K562 (cell line): ENCODE measurements around the gene ANAPC13.

Experiments
- BCOR ChIP-seq: fragments of 450-650 bp; IDR thresholded peaks from 2 replicates; pipeline ENCODE4 v1.6.1; 2016
- EHMT2 ChIP-seq: fragments of 450-650 bp; IDR thresholded peaks from 2 replicates; pipeline ENCODE4 v1.6.1; 2018; ENCODE audit warnings: antibody characterized with exemption
- EZH2 ChIP-seq: IDR thresholded peaks from 2 replicates; pipeline ENCODE4 v1.6.1; 2012; ENCODE audit warnings: low read depth, mild to moderate bottlenecking, inconsistent platforms, low read length, borderline replicate concordance
- NFXL1 ChIP-seq: fragments of 450-650 bp; formaldehyde crosslinking; IDR thresholded peaks from 2 replicates; pipeline ENCODE4 v1.4.0; 2021; ENCODE audit warnings: mild to moderate bottlenecking
- NR1H2 ChIP-seq: sonication (generic); formaldehyde crosslinking; IDR thresholded peaks from 2 replicates; pipeline ENCODE4 v1.4.0; 2020; ENCODE audit warnings: mild to moderate bottlenecking, missing genetic modification reagents
- RFX5 ChIP-seq: IDR thresholded peaks from 2 replicates; pipeline ENCODE4 v1.6.1; 2011; ENCODE audit warnings: low read depth, mild to moderate bottlenecking, improper control_type of control experiment, low read length
- ZNF668 ChIP-seq: fragments of 250-450 bp; sonication (Bioruptor Pico); IDR thresholded peaks from 2 replicates; pipeline ENCODE4 v1.8.0; 2022; ENCODE audit warnings: mild to moderate bottlenecking, inconsistent platforms
- TF ChIP-seq, protein P1 (sequence below), 2 experiments: fragments of 450-650 bp; IDR thresholded peaks; 2 replicates each; pipeline ENCODE4 v1.6.1; 2016

DNA sequence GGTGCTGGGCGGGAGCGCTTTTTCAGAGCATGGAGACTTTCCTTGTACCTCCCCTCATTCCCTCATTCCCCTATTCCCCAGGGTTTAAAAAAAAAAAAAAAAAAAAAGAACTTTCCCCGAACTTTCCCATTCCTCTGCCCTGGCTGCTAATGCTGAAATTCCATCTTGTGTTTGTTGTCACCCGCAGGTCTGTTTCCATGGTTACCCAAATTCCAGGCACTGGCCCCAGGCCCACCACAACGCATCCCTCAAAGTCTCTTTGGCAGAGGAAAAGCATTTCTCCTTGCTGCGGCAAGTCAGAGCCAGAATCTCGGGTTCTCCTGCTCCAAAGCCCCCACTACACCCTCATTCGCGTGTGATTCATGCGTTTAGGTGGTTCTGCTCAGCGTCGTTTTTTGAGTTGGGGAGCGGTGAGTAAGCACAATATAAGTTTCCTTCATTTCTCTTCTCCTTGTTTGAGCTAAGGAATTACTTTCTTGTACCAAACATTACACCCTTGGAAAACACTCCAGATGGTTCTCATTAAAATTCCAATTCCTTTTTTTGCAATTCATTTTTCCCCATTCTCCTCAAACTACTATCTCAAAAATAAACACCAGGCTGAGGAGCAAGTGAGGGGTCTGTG lies 21.6 kb downstream of the ANAPC13 start:
- no peak for TF ChIP-seq EZH2
- TF ChIP-seq NR1H2 (CRISPR knock-in tag) = no peak
- TF ChIP-seq ZNF668 = no peak
- no peak for TF ChIP-seq NFXL1
- TF ChIP-seq, protein P1, sequence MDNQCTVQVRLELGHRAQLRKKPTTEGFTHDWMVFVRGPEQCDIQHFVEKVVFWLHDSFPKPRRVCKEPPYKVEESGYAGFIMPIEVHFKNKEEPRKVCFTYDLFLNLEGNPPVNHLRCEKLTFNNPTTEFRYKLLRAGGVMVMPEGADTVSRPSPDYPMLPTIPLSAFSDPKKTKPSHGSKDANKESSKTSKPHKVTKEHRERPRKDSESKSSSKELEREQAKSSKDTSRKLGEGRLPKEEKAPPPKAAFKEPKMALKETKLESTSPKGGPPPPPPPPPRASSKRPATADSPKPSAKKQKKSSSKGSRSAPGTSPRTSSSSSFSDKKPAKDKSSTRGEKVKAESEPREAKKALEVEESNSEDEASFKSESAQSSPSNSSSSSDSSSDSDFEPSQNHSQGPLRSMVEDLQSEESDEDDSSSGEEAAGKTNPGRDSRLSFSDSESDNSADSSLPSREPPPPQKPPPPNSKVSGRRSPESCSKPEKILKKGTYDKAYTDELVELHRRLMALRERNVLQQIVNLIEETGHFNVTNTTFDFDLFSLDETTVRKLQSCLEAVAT (IDR thresholded peaks at IDR 0.05) = no peak
- TF ChIP-seq BCOR = no peak
- no peak for TF ChIP-seq RFX5
- TF ChIP-seq EHMT2 = no peak
